ENCODE results near the gene BTRC. TPM values are rescaled to one million over a fixed set of nuclear protein-coding genes. Genes with fewer than 3 reads are reported as not detected.

The BTRC gene
- total RNA-seq, 4 donors from 2014 or later = 9.7 to 16.8 (median 10.7) TPM

DNA sequence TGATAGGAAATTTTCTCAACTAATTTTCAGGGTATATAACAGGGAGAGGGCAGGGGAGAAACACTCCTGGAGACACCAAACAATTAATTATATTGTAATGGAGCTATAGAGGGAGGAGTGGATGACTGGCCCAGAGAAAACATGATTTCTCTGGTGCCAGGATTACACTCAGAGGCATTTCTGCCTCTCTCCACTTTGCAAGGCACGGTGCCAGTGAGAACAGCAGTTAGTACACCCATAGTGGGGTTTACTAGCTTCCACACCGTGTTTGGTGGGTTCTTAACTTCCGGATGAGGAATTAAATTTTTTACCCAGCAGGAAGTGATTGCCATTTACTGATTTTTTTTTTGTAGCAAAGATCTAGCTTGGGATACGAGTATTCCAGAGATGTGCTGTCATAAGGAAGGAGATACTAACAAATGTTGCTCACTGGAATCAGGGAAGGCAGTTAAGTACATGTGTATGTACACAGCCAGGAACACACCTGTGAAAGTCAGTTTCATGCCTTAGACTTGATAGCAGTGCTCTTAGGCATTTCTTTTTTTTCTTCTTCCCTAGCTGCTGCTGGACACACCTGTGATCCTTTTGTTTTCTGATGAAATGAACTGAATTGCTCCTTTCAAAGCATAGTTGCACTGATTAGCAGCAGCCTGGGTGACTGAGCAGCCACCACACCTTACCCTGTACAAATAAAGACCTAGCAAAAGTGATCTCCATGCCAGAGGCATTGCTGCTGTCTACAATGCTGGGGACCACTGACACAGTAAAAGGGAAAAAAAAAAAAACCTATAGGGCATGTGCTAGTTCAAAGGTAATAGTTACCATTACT is 176.0 kb downstream of the BTRC start:
- TF ChIP-seq, protein P1, sequence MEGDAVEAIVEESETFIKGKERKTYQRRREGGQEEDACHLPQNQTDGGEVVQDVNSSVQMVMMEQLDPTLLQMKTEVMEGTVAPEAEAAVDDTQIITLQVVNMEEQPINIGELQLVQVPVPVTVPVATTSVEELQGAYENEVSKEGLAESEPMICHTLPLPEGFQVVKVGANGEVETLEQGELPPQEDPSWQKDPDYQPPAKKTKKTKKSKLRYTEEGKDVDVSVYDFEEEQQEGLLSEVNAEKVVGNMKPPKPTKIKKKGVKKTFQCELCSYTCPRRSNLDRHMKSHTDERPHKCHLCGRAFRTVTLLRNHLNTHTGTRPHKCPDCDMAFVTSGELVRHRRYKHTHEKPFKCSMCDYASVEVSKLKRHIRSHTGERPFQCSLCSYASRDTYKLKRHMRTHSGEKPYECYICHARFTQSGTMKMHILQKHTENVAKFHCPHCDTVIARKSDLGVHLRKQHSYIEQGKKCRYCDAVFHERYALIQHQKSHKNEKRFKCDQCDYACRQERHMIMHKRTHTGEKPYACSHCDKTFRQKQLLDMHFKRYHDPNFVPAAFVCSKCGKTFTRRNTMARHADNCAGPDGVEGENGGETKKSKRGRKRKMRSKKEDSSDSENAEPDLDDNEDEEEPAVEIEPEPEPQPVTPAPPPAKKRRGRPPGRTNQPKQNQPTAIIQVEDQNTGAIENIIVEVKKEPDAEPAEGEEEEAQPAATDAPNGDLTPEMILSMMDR (IDR thresholded peaks at IDR 0.05; ENCODE audit: low read depth) = no peak

DNA sequence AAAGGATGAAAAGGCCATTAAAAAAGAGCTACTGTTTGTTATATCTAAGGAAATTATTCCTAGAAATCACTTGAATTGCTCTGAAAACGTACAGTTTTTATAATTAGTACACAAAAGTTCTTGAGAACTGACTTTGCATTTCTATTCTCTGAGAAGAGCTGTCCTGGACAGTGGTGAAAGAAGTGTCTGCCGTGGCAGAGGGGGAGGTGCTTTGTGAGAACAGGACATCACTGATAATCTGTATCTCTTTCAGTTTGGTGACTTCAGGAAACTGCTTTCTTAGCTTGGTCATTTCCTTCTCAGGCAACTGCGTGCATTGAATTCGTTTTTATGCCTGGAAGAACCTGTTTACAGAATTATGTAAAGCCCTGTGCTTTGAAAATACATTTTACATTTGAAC is 182.0 kb downstream of the BTRC start:
- TF ChIP-seq, protein P1 (IDR thresholded peaks at IDR 0.05; ENCODE audit: low read depth) = no peak

DNA sequence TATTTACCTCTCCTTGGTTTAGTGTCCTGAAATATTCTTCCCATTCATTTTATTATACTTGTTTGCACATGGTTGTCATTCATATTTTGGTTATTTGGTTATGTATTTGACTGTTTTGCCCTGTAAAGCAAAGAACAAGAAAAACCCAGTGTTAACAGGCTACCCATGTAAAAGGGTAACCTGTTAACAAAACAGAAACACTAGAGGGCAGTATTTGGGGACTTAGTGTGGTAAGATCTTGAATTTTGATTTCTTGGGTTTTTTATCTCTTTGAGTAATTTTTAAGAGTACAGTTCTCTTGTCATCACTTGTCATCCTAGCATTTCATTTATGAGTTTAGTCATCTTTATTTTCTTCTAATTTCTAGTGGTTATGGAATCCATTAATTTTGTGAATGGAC is 182.8 kb downstream of the BTRC start:
- TF ChIP-seq, protein P1 (IDR thresholded peaks at IDR 0.05; ENCODE audit: low read depth) = no peak

DNA sequence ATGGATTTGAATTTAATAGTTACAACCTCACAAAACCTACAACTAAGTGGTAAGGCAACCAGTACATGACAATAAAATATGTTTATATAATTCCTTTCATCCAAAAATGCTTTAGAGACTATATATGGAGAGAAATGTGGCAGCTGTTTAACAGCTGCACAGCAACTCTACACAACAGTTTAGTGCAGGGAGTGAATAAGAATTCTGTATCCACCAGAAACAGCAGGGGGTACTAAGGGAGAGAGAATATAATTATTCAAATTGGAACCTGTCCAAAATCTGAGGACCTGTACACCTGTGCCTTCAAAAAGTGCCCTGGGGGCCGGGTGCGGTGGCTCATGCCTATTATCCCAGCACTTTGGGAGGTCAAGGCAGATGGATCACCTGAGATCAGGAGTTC is 184.5 kb downstream of the BTRC start:
- TF ChIP-seq, protein P1 (IDR thresholded peaks at IDR 0.05; ENCODE audit: low read depth) = no peak

DNA sequence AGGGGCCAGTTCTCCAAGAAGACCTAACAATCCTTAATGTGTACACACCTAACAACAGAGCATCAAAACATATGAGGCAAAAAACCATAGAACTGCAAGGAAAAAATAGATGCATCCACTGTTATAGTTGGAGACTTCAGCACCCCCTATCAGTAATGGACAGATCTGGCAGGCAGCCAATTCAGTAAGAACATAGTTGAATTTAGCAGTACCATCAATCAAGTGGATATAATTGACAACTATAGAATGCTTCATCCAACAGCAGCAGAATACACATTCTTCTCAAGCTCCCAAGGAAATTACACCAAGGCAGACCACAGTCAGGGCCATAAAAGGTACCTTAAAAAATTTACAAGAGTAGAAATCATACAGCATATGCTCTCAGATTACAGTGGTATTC is 191.9 kb downstream of the BTRC start:
- TF ChIP-seq, protein P1 (IDR thresholded peaks at IDR 0.05; ENCODE audit: low read depth) = no peak

DNA sequence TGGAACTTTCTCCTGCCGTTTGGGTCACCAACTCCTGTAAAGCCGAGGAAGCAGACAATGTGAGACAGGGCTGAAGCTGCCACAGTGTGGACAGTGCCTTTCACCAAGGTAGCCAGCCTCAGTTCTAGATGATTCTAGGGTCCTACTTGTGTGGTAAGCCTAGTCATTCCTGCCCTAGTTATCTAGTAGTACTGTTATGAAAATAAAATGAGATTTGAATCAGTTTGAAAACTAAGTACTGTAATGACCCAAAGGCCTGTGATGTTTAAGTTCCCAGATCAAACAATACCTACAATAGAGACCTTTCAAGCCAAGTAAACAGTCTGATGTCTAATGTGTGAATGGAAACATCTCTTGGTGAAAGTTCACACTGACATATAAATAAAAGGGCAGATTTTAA is 197.0 kb downstream of the BTRC start:
- TF ChIP-seq, protein P1 (IDR thresholded peaks at IDR 0.05; ENCODE audit: low read depth) = no peak

DNA sequence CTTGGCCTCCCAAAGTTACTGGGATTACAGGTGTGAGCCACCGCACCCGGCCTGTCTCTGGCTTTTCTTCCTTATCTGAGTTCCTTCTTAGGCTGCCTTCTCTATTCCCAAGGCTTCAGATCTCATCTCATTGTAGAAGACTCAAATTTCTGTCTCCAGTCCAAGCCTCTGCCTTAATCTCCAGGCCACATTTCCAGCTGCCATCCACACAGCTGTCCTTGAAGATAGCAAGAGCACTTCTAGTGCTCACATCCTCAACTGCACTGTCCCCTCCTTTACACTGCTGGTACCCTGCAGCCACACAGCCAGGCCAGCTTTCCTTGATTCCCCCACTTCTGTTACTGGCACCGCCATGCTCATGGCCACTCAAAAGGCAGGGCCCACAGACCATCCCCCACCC is 198.5 kb downstream of the BTRC start:
- TF ChIP-seq, protein P1 (IDR thresholded peaks at IDR 0.05; ENCODE audit: low read depth) = no peak

Measured in subcutaneous adipose tissue (tissue), 4 donors.